Fibroblast of skin of abdomen (primary cell): ENCODE results near the gene SERPINA12. TPM values are rescaled to one million over a fixed set of nuclear protein-coding genes. Genes with fewer than 3 reads are reported as not detected.

ENCODE experiments used
- DNase-seq: peaks from one replicate; pipeline ENCODE4 v3.0.0-alpha.2; 2013
- polyA plus RNA-seq, 2 experiments: library from polyadenylated mRNA; unstranded; fragments of 120-200 nt; gene quantifications; one replicate each; pipeline ENCODE4 v1.2.1, GENCODE V29; 2013; ENCODE audit not compliant: insufficient read length in 2 of 2

The SERPINA12 gene, protein sequence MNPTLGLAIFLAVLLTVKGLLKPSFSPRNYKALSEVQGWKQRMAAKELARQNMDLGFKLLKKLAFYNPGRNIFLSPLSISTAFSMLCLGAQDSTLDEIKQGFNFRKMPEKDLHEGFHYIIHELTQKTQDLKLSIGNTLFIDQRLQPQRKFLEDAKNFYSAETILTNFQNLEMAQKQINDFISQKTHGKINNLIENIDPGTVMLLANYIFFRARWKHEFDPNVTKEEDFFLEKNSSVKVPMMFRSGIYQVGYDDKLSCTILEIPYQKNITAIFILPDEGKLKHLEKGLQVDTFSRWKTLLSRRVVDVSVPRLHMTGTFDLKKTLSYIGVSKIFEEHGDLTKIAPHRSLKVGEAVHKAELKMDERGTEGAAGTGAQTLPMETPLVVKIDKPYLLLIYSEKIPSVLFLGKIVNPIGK
- not detected for polyA plus RNA-seq (2013, experiment 1 of 2; ENCODE audit: insufficient read length)
- not detected for polyA plus RNA-seq (2013, experiment 2 of 2; ENCODE audit: insufficient read length)

DNA sequence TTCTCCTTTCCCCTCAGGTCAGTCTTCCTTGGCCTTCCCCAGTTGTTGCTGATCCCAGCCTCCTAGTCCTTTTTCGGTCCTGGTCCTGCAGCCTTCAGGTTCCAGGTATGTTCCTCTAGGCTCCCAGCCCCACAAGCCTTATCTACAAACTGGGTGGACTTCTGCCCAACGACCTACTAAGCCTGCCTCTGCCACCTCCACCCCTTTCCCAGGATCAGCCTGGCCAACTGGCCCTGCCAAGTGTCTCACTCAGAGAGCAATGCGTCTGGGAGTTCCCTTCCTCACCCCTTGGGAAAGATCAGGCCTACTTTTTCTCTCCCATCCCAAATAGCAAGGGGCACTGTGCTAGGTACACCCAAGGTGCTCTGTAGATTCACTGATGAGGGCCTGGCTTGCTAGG lies at the start of gene SERPINA12:
SERPINA12 (minus strand) TSS at position 114 of the 400 bp plus-strand sequence. CDS start 11,072 bp downstream, outside the sequence.
- DNase-seq, result no peak

DNA sequence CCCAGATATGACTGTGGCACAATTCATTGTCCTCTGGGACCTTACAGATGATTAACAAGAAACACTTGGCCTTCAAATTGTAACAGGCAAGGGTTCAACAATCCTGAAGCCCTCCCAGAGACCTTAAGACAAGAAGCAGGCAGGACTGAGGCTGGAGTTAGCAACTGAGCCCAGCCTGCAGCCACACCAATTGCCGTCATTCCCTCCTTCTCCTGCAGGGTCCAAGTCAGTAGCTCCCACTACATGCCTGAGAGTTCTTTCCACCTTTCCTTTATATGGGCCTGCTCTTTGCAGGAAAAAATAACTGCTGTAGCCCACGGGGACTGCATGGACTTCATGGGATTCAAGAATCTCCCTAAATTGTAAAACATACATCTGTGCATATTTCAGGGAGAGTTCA lies 49.6 kb upstream of the SERPINA12 start:
- no peak for DNase-seq

DNA sequence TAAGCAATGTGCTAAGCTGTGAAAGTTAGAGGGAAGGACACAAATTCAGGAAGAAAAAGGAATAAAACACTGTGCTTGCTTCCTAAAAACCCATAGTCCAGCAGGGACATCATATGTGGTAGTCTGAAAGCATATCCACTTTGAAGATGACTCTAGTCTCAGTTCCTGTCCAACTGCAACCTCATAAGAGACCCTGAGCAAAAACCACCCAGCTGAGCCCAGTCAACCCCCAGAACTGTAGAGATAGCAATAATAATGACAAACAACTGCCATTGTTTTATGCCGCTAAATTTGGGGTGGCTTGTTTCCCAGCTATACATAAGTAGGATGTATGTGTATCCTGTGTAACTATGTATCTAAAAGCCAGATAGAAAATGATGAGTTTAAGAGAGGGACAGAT lies 48.1 kb upstream of the SERPINA12 start:
- no peak for DNase-seq

DNA sequence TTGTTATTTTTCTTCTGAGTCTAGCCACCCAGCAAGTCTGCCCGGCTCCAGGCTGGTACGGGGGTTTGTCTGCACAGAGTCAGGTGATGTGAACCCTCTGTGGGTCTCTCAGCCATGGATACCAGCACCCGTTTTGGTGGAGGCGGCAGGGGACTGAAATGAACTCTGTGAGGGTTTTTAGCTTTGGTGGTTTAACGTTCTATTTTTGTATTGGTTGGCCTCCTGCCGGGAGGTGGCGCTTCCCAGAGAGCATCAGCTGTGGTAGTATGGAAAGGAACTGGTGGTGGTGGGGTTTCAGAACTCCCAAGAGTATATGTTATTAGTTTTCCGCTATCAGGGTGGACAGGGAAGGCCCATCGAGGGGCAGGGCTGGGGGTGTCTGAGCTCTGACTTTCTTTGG lies 46.7 kb upstream of the SERPINA12 start:
- DNase-seq, result no peak

DNA sequence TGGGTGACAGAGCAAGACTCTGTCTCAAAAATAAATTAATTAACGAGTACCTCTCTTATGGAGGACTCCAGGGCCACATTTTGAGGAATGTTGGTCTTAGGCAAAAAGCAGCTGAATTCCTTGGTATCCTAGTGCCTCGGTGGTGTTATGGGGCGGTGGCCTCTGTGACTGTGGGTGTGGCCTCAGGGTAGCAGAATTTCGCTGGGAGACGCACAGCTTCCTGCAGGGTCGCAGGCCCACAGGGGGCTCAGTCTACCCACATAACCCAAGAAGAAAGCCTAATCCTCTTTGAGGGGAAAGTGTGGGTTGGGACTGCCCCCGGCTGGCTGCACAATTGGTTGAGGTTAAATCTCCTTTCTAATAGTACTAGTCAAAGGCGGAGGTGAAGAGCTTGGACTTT lies 40.8 kb upstream of the SERPINA12 start:
- no peak for DNase-seq

DNA sequence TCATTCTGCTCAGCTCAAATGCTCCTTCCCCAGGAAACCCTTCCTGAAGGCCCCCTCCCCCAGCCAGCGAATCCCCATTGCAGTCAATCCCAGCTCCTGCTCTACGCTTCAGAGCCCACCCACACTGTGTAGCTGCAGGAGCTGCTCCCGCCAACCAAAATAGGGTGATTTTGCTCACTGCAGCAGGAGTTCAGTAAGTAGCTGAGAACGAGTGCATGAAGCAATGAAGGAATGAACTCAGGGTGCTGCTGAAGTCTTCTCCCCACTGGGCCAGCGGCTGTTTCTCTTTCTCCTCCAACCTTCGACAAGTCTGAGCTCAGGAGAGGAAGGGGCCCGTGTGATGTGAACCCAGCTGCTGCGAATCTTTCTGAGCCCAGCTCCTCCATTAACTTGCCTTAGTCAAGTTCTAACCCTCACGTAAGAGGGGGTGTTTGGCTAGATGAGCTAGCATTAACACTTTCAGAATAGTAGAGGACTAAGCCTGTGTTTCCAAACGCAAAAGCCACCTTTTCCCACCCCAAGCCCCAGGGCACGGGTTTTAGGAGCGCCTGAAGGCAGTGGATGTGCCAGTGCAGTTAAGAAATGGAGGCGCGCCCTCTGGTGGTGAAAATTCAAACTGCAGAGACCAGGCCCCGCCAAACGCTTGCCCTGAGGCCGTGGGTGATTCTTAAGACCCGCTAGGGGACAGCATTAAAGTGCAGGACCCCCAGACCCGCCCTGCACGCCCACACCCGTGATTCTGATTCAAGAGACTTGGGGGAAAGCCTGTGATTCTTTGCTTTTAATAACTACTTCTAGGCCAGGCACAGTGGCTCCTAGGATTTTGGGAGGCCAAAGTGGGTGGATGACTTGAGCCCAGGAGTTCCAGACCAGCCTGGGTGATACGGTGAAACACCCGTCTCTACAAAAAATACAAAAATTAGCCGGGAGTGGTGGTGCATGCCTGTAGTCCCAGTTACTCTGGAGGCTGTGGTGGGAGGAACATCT lies 40.0 kb upstream of the SERPINA12 start:
- DNase-seq, result peak; percentile 33

DNA sequence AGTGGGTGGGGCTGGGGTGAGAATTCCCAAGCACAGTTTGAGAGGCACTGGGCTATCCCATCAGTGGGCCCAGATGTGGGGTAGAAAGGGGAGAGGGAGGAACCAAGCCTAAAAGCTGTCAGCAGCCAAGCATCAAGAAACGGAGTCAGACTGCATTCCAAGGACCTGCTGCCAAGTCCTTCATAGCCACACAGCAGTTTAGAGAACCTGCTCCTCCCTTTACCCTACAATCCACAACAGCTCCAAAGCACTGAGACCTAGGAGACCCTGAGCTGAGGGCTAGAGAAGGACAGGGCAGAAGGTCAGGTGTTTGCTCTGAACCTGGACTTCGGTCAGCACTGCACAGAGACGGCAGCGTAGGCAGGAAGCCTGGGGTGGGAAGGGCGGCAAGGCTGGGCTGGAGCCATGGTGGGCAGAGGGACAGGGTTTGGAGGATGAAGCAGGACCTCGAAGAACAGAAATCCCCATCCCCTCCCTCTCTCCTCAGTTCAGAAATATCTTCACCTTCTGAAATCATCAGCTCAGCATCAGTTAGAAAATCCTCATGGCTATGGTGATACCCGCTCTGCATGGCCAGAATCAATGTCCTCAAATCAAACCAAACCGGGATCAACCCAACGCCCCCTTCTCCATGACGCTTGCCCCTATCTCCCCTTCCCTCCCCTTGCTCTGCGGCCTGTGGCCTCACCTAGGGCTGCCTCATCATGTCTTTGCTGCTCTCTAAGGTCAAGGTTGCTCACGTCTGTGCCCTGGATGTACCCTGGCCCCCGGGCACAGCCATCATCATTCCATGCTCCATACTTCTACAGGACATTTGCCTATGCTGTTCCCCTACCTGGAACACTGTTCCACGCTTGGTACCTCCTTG lies 39.1 kb upstream of the SERPINA12 start:
- DNase-seq, result no peak

DNA sequence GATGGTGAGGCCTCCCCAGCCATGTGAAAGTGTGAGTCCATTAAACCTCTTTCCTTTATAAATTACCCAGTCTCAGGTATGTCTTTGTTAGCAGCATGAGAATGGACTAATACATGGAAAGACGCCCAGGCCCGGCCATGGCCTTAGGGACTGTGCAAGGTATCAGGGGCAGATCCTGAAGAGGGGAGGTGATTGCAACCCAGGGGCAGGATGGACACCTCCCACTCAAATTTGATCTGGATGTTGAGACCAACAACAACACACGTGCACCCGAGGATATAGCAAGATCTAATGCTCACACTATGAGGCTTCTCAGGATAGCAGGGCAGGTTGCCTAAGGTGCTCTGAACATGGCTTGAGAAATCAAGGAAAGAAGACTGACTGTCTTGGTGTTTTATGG lies 38.5 kb upstream of the SERPINA12 start:
- DNase-seq, result no peak

DNA sequence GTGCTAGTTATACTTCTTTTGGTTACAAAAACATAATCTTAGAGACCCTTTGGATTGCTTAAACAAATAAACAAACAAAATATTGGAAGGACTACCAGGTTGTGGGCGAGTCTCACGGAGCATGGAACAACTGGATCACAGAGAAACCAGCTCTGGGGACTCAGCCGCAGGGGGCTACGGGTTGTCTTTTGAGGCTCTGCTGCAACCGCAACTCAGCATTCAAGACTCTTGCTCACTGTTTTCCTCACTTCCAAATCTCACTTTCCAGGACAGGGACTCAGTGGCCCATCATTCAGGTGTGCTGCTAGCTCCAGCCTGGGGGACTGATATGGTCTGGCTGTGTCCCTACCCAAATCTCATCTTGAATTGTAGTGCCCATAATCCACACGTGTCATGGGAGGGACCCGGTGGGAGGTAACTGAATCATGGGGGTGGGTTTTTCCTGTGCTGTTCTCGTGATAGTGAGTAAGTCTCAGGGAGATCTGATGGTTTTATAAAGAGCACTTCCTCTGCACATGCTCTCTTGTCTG lies 37.9 kb upstream of the SERPINA12 start:
- DNase-seq, result no peak

DNA sequence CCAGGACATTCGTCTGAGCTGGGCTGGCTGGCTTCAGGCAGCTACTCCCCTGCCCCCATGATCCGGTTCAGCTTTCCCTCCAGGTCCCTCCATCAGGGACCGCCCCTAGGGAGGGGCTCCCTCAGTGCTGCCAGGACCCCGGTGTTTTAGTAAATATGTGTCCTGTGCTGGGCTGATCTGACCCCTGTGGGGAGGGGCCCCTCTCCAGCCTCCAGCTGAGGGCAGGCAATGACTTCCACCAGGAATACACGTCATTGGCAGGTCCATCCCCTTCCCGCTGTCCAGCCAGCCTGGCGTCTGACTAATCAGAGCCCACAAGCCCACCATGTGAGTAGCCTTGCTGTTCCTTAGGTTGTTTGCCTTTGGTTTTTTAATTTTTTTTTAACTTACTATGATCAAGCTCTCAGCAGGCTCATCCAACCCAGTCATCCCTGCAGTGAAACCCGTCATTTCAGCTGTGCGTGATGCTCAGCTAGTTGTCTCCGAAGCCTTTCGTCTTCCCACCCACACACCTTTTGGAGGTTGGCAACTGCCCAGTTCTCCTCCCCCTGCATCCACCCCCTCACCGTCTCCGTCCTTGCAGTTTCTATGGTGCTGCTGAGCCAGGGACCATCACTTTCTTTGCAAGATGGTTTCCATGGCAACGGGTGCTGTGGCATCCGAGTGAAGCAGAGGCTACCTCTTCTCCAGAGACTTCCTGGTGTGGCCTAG lies 36.0 kb upstream of the SERPINA12 start:
- DNase-seq, result no peak

DNA sequence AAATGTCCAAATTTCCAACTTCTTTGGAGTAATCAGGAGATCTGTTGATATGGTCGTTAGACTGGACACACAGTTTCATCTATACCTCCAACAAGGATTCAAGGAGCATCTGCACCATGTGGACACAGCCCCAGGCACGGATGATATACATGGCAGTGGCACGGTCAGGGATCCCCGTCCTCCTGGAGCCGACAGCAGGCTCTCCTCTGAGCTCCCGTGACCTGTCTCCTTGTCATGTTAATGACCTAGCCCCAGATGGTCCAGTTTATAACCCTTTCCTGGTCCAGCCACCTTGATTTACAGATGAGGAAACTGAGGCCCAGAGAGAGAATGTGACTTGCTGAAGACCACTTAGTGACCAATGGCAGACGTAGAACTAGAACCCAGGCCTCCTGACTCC lies 35.5 kb upstream of the SERPINA12 start:
- no peak for DNase-seq

DNA sequence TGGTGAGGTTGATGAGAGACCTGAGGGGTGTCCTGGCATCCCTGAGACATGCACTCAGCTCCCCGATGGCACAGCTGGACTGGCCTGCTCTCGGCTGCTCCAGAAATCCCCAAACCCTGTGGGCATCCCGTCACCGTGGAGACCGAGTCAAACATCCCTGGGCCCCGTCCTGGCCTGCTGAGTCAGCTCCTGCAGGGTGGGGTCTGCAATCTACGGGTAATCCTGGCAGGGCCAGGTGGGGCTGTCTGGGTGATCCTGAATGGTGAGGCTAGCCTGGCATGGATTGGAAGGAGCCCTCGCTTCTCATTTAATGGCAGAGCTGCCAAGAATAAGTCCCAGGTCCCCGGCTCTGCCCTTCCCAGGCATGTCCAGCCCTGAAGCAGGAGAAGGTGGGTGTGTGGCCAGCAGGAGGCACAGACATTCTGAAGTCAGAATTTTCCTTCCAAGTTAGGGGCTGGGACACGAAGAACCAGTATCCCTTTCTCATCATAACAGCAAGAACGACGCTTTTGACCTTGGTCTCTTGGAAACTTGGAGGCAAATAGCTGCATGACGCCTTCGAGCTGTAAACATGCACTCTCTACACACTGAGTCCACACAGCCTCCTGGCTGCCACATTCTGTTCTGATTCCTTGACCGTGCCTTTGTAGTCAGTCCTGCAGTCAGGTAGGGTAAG lies 34.3 kb upstream of the SERPINA12 start:
- no peak for DNase-seq

DNA sequence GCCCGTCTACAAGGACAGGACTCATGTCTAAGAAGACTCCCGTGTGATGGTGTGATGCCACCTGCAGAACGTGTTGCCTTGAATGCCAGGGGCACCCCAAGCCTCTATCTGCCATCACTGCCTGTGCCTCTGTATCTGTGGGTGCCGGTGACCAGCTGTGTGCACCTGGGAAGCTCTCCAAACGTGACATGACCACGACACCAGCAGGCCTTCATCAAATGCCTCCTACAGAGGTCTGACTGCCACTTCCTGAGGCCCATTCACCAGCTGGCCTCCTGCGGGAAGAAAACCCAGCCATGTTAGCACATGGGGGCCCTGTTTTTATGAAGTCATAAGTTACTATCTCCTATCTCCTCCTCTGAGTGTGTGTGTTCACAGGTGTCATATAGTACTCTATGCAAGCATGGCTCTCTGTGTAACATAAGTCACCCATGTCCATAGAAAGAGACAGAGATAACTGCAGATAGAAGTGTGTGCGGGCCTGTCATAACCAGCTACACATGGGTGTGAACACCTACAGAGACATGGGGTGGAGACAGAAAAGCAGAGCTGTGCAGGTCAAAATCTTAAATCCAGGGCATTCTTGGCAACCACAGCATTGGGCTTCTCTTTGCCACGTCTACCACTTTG lies 33.7 kb upstream of the SERPINA12 start:
- DNase-seq, result no peak

DNA sequence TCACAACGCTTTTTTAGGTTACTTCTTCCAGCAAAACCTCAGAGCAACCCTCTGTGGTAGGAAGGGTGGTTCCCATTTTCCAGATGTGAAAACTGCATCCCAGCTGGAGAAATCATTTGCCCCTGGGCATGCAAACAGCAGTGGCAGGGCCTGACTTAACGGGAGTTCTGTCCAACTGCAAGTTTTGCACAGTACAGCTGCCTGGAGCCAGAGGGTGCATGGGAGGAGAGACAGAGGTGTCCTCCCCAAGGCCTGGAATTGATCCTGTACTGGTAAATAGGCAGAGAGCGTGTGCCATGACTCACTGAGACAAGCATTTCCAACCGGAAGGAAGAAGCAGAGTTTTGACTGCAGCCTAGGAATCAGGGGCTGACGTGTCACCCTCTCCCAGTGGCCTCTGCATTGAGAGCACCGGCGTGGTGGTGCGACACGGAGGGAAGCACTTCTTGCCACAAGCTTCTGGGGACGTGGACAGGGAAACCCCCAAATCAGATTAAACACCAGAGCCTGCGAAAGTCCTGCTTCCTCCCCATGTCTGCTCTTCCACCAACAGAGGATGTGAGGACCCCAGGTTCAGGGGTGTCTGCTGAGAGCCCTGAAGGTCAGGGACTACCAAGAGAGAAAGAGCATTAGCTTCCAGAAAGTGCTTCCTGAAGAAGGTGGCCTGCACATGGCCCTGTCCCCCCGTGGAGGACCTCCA lies 33.0 kb upstream of the SERPINA12 start:
- peak; percentile 51 for DNase-seq

DNA sequence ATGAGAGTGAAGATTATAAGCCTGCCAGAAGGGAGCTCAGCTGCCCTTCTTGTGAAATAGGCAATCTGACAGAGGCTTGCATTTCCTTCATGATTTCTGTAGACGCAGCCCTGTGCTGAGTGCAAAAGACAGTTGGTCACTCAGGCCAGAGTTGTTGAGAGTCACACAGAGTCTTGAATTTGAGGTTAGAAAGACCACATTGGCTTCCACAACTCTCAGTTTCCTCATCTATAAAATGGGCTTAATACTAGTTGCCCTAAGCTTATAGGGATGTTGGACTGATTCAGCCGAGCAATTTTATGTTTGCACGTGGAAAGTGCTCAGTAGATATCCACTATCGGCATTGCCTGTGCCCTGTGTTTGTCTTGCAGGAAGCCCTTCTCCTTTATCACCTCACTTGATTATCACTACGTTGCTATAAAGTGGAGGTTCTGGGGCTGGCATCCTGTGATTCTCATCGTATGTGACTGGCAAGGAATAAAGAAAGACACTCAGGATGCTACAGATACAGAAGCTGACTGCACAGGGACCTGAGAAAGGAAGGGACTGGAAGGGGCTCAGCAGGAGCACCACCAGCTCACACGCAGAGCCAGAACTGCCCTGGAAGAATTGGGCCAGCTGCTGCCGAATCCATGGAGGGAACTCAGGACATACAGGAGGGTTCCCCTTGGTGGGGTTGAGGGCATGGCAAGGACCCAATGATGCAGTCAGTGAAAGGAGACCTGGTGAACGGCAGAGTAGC lies 32.1 kb upstream of the SERPINA12 start:
- DNase-seq, result no peak

DNA sequence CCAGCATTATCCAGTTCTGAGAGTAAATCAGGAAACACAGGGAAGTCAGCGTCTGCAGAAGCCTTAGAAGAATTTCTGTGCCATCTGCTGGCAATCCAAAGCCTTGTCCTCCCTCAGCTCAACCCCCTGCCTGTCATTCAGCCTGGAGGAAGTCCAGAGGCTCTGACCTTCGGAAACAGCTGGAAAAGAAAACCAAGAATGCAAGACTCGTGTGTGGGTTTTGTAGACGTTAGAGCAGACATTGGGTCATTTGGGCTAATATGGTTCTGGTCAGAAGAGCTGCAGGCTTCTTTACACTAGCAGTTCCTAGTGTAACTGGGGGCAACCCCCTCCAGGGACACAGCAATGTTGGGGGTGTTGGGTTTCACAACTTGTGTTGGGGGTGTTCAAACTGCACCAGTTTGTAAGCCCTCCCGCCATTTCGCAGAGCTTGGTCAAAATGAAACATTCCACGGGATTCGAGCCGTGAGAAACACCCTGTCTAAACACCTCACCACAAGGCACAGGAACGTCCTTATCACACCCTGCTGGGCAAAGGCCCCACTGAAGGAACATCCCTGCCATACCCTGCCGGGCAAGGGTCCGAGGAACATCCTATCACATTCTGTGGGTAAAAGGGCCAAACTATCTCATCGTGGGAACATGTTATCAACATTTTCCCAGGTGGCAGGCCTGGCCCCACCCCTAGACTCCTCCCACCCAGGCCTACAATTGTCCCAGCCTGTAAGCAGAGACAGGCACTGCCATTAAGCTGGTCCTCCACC lies 30.9 kb upstream of the SERPINA12 start:
- DNase-seq, result peak; percentile 16

DNA sequence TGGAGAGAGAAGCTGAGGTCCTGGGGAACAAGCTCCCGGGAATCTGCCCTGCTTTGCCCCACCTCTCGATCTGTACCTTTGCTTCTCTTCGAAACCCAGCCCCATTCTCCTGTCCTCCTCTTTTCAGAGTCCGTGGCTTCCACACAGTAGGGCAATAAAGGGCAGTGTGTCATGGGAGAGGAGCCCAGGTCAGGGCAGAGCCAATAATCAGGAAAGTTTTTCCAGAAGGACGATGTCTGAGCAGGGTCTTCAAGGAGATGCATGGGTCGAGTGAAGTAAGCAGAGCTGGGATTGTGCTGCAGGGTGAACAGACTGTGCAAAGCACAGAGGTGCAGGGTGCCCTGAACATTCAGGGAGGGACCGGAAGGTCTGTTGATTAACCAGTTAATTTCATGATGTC lies 29.9 kb upstream of the SERPINA12 start:
- no peak for DNase-seq
